HepG2 (cell line): ENCODE data around the gene USP7. TPM values are rescaled to one million over a fixed set of nuclear protein-coding genes. Genes with fewer than 3 reads are reported as not detected.
A peak's percentile ranks its signal among the peaks of the same experiment; 100 is the strongest.

ENCODE experiments used
- AHR ChIP-seq: IDR thresholded peaks from 2 replicates; pipeline ENCODE4 v1.6.1; 2018; ENCODE audit warnings: missing genetic modification reagents, missing compliant biosample characterization
- ARNT2 ChIP-seq: sonication (generic); formaldehyde crosslinking; IDR thresholded peaks from 2 replicates; pipeline ENCODE4 v1.8.0; 2022; ENCODE audit warnings: mild to moderate bottlenecking, low read depth, missing genetic modification reagents, moderate library complexity
- FIP1L1 ChIP-seq: fragments of 200-400 bp; formaldehyde crosslinking; IDR thresholded peaks from 2 replicates; pipeline ENCODE4 v1.6.1; 2018; ENCODE audit warnings: low read depth, mild to moderate bottlenecking, low read length, moderate library complexity, borderline replicate concordance; ENCODE audit not compliant: insufficient read depth
- FOXP1 ChIP-seq, 2 experiments: fragments of 450-650 bp in 1 of 2; IDR thresholded peaks; 2 replicates each; pipeline ENCODE4 v1.6.1; 2017 to 2018; ENCODE audit warnings: antibody characterized with exemption in 1 of 2
- KLF13 ChIP-seq: sonication (generic); formaldehyde crosslinking; IDR thresholded peaks from 2 replicates; pipeline ENCODE4 v1.4.0; 2020; ENCODE audit warnings: mild to moderate bottlenecking, missing genetic modification reagents
- MAFK ChIP-seq, 2 experiments: IDR thresholded peaks in 1 of 2; conservative IDR thresholded peaks in 1 of 2; 2 replicates each; pipeline ENCODE4 v1.6.1; 2011; ENCODE audit warnings: improper control_type of control experiment in 2 of 2, low read length in 2 of 2
- MXD4 ChIP-seq: IDR thresholded peaks from 2 replicates; pipeline ENCODE4 v1.6.1; 2016; ENCODE audit warnings: mild to moderate bottlenecking, missing biosample characterization, missing genetic modification reagents
- MYPOP ChIP-seq: sonication (generic); formaldehyde crosslinking; IDR thresholded peaks from 2 replicates; pipeline ENCODE4 v1.8.1; 2023; ENCODE audit warnings: mild to moderate bottlenecking, moderate library complexity, missing genetic modification reagents
- NONO ChIP-seq, 2 experiments: fragments of 450-650 bp in 1 of 2; sonication (generic) in 1 of 2; formaldehyde crosslinking in 1 of 2; IDR thresholded peaks in 1 of 2; conservative IDR thresholded peaks in 1 of 2; 2 replicates each; pipeline versions ENCODE4 v1.6.1 to v1.8.0; 2017 to 2022; ENCODE audit warnings: mild to moderate bottlenecking in 1 of 2, missing genetic modification reagents in 1 of 2, moderate library complexity in 1 of 2
- RAD51 ChIP-seq: fragments of 450-650 bp; IDR thresholded peaks from 2 replicates; pipeline ENCODE4 v1.6.1; 2016; ENCODE audit warnings: borderline replicate concordance
- SCMH1 ChIP-seq: sonication (generic); formaldehyde crosslinking; IDR thresholded peaks from 2 replicates; pipeline ENCODE4 v1.9.0; 2021; ENCODE audit warnings: missing genetic modification reagents, mild to moderate bottlenecking, borderline replicate concordance
- SMAD3 ChIP-seq: sonication (generic); formaldehyde crosslinking; IDR thresholded peaks from 2 replicates; pipeline ENCODE4 v1.4.0; 2020; ENCODE audit warnings: missing genetic modification reagents
- TEAD2 ChIP-seq: sonication (generic); formaldehyde crosslinking; IDR thresholded peaks from 2 replicates; pipeline ENCODE4 v1.9.0; 2021; ENCODE audit warnings: missing genetic modification reagents
- XBP1 ChIP-seq: sonication (generic); formaldehyde crosslinking; IDR thresholded peaks from 2 replicates; pipeline ENCODE4 v1.5.0; 2020; ENCODE audit warnings: missing genetic modification reagents
- YY1 ChIP-seq: IDR thresholded peaks from 2 replicates; pipeline ENCODE4 v1.6.1; 2011; ENCODE audit warnings: low read length, low read depth, moderate library complexity, mild to moderate bottlenecking; ENCODE audit not compliant: insufficient read depth, insufficient replicate concordance
- ZMYM3 ChIP-seq: sonication (generic); formaldehyde crosslinking; IDR thresholded peaks from 2 replicates; pipeline ENCODE4 v1.5.1; 2020; ENCODE audit warnings: mild to moderate bottlenecking, missing genetic modification reagents
- ZNF333 ChIP-seq: sonication (generic); formaldehyde crosslinking; IDR thresholded peaks from 2 replicates; pipeline ENCODE4 v1.4.0; 2020; ENCODE audit warnings: mild to moderate bottlenecking, missing genetic modification reagents, borderline replicate concordance
- ZNF354B ChIP-seq: sonication (generic); formaldehyde crosslinking; IDR thresholded peaks from 2 replicates; pipeline ENCODE4 v1.8.0; 2022; ENCODE audit warnings: mild to moderate bottlenecking, missing genetic modification reagents
- ZNF383 ChIP-seq: sonication (generic); formaldehyde crosslinking; IDR thresholded peaks from 2 replicates; pipeline ENCODE4 v1.4.0; 2020; ENCODE audit warnings: missing genetic modification reagents, mild to moderate bottlenecking, borderline replicate concordance
- ZNF431 ChIP-seq: sonication (generic); formaldehyde crosslinking; IDR thresholded peaks from 2 replicates; pipeline ENCODE4 v1.9.0; 2022; ENCODE audit warnings: missing genetic modification reagents, low read depth, mild to moderate bottlenecking, borderline replicate concordance
- ZNF724P ChIP-seq: sonication (generic); formaldehyde crosslinking; IDR thresholded peaks from 2 replicates; pipeline ENCODE4 v1.8.0; 2022; ENCODE audit warnings: missing genetic modification reagents, borderline replicate concordance
- polyA plus RNA-seq, 8 experiments: library from polyadenylated mRNA; depleted of rRNA in 3 of 8; stranded (reverse) in 7 of 8; unstranded in 1 of 8; fragments of >200 nt; fragmentation: Illumina TruSeq in 4 of 8; extraction: Trizol in 4 of 8; gene quantifications; 2 replicates each; pipeline versions ENCODE4 v1.2.1 to v1.2.3, GENCODE V29; 2011 to 2016; ENCODE audit warnings: low read depth in 4 of 8, missing spikeins in 1 of 8, mixed read lengths in 1 of 8; ENCODE audit not compliant: insufficient read depth in 1 of 8
- total RNA-seq, 5 experiments: library from RNA; depleted of rRNA; stranded (reverse); fragments of >200 nt; fragmentation: Illumina TruSeq; extraction: Trizol; gene quantifications; 2 replicates each; pipeline ENCODE4 v1.2.3, GENCODE V29; 2016; ENCODE audit warnings: low read depth in 1 of 5
- TF ChIP-seq, protein P1 (sequence below): sonication (generic); formaldehyde crosslinking; IDR thresholded peaks from 2 replicates; pipeline ENCODE4 v1.4.0; 2020; ENCODE audit warnings: missing genetic modification reagents, mild to moderate bottlenecking, borderline replicate concordance
- TF ChIP-seq, protein P2 (sequence below): sonication (generic); formaldehyde crosslinking; conservative IDR thresholded peaks from 2 replicates; pipeline ENCODE4 v1.8.0; 2022; ENCODE audit warnings: mild to moderate bottlenecking, moderate library complexity, missing genetic modification reagents

The USP7 gene
- total and polyA plus RNA-seq, 2 of the 13 experiments (the other 11 are each of a cell fraction or from before 2014, with no cell fraction given): 52.5 to 173 TPM

DNA sequence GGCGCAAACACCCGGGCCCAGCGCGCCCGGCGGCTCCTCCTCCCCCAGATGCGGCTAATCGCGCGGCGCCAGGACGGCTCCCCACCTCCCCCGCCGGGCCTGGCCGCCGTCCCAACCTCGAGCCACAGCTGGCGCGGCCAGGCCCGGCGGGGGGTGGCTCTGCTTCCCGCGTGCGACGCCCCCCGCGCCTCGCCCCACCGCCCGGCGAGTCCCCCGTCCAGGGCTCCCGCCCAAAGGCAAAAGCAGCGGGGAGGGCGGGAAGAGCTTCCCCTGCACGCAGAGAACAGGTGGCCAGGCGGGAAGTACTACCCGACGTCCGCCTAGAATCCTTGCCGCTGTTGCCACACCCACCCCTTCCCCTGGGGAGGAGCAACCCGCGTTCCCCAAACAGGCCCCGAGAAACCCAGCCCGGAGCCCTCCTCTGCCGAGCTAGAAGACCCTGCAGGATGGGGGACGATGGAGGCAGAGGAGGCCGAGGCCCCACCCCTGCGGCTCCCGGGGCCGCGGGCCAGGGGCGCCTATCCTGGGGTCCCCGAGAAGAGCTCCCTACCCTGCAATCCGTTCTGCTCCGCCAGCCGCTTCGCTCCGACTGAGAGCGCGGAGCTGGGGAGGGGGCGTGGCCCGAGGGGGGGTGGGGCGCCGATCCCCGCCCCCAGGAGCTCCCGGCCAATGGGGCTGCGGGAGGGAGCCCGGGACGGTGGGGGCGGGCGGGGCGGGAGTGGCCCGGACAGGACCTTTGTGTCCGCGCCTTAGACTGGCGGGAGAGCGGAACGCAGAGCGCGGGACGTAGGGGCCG, 95.1 kb downstream of the USP7 start, which contains the start of gene CARHSP1 (continued):
- TF ChIP-seq, protein P1, sequence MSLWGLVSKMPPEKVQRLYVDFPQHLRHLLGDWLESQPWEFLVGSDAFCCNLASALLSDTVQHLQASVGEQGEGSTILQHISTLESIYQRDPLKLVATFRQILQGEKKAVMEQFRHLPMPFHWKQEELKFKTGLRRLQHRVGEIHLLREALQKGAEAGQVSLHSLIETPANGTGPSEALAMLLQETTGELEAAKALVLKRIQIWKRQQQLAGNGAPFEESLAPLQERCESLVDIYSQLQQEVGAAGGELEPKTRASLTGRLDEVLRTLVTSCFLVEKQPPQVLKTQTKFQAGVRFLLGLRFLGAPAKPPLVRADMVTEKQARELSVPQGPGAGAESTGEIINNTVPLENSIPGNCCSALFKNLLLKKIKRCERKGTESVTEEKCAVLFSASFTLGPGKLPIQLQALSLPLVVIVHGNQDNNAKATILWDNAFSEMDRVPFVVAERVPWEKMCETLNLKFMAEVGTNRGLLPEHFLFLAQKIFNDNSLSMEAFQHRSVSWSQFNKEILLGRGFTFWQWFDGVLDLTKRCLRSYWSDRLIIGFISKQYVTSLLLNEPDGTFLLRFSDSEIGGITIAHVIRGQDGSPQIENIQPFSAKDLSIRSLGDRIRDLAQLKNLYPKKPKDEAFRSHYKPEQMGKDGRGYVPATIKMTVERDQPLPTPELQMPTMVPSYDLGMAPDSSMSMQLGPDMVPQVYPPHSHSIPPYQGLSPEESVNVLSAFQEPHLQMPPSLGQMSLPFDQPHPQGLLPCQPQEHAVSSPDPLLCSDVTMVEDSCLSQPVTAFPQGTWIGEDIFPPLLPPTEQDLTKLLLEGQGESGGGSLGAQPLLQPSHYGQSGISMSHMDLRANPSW (CRISPR knock-in tag): no peak
- TF ChIP-seq ZNF383 (CRISPR knock-in tag) (no peak), FOXP1 (IDR thresholded peaks at IDR 0.05) (no peak), FOXP1 (CRISPR knock-in tag; IDR thresholded peaks at IDR 0.05) (no peak), MAFK (conservative IDR thresholded peaks at IDR 0.05 in 1 of 2, IDR thresholded peaks at IDR 0.05 in 1 of 2; ENCODE audit: low read length in 2 of 2) (no peak), SCMH1 (CRISPR knock-in tag) (no peak), ZNF431 (CRISPR knock-in tag) (peak; percentile 63; the same call in 1 of the 2 replicates), ZNF333 (CRISPR knock-in tag) (0 out of 2 replicates have a peak, but pooled peaks have one; percentile 66), MXD4 (CRISPR knock-in tag) (peak; percentile 18; the same call in 1 of the 2 replicates), YY1 (peak; percentile 54), ARNT2 (CRISPR knock-in tag) (0 out of 2 replicates have a peak, but pooled peaks have one; percentile 42), ZNF354B (CRISPR knock-in tag) (no peak), FIP1L1 (no peak), ZMYM3 (CRISPR knock-in tag) (peak; percentile 85), XBP1 (no peak), KLF13 (CRISPR knock-in tag) (peak; percentile 84; the same call in 1 of the 2 replicates), AHR (CRISPR knock-in tag) (peak; percentile 63; the same call in 1 of the 2 replicates), ZNF724P (CRISPR knock-in tag) (0 out of 2 replicates have a peak, but pooled peaks have one; percentile 6), TEAD2 (CRISPR knock-in tag) (no peak), RAD51 (no peak), MYPOP (CRISPR knock-in tag) (no peak), NONO (IDR thresholded peaks at IDR 0.05) (no peak), NONO (CRISPR knock-in tag; conservative IDR thresholded peaks at IDR 0.05) (peak; percentile 55; the same call in 1 of the 2 replicates), SMAD3 (CRISPR knock-in tag) (no peak)
- TF ChIP-seq, protein P2, sequence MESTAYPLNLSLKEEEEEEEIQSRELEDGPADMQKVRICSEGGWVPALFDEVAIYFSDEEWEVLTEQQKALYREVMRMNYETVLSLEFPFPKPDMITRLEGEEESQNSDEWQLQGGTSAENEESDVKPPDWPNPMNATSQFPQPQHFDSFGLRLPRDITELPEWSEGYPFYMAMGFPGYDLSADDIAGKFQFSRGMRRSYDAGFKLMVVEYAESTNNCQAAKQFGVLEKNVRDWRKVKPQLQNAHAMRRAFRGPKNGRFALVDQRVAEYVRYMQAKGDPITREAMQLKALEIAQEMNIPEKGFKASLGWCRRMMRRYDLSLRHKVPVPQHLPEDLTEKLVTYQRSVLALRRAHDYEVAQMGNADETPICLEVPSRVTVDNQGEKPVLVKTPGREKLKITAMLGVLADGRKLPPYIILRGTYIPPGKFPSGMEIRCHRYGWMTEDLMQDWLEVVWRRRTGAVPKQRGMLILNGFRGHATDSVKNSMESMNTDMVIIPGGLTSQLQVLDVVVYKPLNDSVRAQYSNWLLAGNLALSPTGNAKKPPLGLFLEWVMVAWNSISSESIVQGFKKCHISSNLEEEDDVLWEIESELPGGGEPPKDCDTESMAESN: no peak
